ENCODE data around the gene SST. TPM values are rescaled to one million over a fixed set of nuclear protein-coding genes. Genes with fewer than 3 reads are reported as not detected.

Gene SST
- total and polyA plus RNA-seq, 10 of the 15 experiments (the other 5 are each of a cell fraction or from before 2014, with no cell fraction given): 0.35 to 0.38 TPM; not detected in 8

GRCh38 chr3:187639927-187640568 lies 30.1 kb downstream of the SST start (continued):
- TF ChIP-seq STAT3 (IDR thresholded peaks at IDR 0.05; ENCODE audit: low read depth, low read length) (no peak), PAX5 (IDR thresholded peaks at IDR 0.05; ENCODE audit: borderline replicate concordance, low read depth, low read length) (no peak), CUX1 (IDR thresholded peaks at IDR 0.05; ENCODE audit: insufficient replicate concordance, low read depth, low read length) (no peak)

- Histone ChIP-seq H3K4me1 (ENCODE audit: control insufficient read depth, insufficient read depth, low read length) (no peaks in the 10 kb centered on the region), H3K9me3 (replicated peaks; ENCODE audit: control insufficient read depth, insufficient read depth, low read length) (no peaks in the 10 kb centered on the region; the same call in 2 of the 3 replicates), H3K36me3 (ENCODE audit: control insufficient read depth in 2 of 2, insufficient read depth in 2 of 2, low read length in 1 of 2) (no peaks in the 10 kb centered on the region), H4K20me1 (ENCODE audit: control insufficient read depth, insufficient read depth) (no peaks in the 10 kb centered on the region), H3K27ac (ENCODE audit: control insufficient read depth, insufficient read depth) (no peak overlapping the region), H3K9ac (ENCODE audit: control insufficient read depth, insufficient read depth, low read length) (no peak overlapping the region), H3K27me3 (replicated peaks in 1 of 2; ENCODE audit: control insufficient read depth in 2 of 2, insufficient read depth in 2 of 2, low read length in 1 of 2) (no peaks in the 10 kb centered on the region; a peak in 2 of 4 replicates), H3K79me2 (ENCODE audit: control insufficient read depth, insufficient read depth, low read length) (no peaks in the 10 kb centered on the region), H3K4me3 (no peak overlapping the region), H2AFZ (ENCODE audit: control insufficient read depth, low read depth, low read length) (no peak overlapping the region), H3K4me2 (ENCODE audit: control insufficient read depth, insufficient read depth) (no peak overlapping the region)
- POLR2A ChIA-PET: no interaction called here
- intact Hi-C loops (cut with micrococcal nuclease; ENCODE audit: unreplicated experiment): no loop called here
- DNase-seq (ENCODE audit: low read depth, low spot score) (no peak), ATAC-seq (no peak), FAIRE-seq (no peak)
- CTCF ChIA-PET: interaction anchor here (1.0 to 1.3 kb wide), 2 partner anchors 21 to 318 kb away, joined by 4 read pairs; no protein-coding TSS in a partner anchor
- in situ Hi-C loops (cut with MboI): no loop called here
- RAD21 ChIA-PET (ENCODE audit: unreplicated experiment): no interaction called here
- no TSS peak for BruUV-seq (replicated peaks)
- SMC1A ChIA-PET (ENCODE audit: uncharacterized antibody, unreplicated experiment): no interaction called here
- no peak for TF ChIP-seq ZNF622 (IDR thresholded peaks at IDR 0.05)
- TF ChIP-seq JUNB (IDR thresholded peaks at IDR 0.05): no peak
- TF ChIP-seq SMC3 (IDR thresholded peaks at IDR 0.05; ENCODE audit: borderline replicate concordance, low read length): no peak
- no peak for TF ChIP-seq BCL3 (IDR thresholded peaks at IDR 0.05; ENCODE audit: borderline replicate concordance, insufficient read depth, low read depth, low read length, poor library complexity, severe bottlenecking)
- no peak for TF ChIP-seq EED (IDR thresholded peaks at IDR 0.05; ENCODE audit: low read depth)
- TF ChIP-seq IKZF2 (IDR thresholded peaks at IDR 0.05): no peak
- TF ChIP-seq SMARCA5 (IDR thresholded peaks at IDR 0.05): no peak
- no peak for TF ChIP-seq TARDBP (IDR thresholded peaks at IDR 0.05; ENCODE audit: borderline replicate concordance)
- no peak for TF ChIP-seq CBFB (IDR thresholded peaks at IDR 0.05; ENCODE audit: low read depth)
- no peak for TF ChIP-seq ZNF24 (IDR thresholded peaks at IDR 0.05)
- TF ChIP-seq TCF7 (IDR thresholded peaks at IDR 0.05; ENCODE audit: borderline replicate concordance): no peak
- no peak for TF ChIP-seq MEF2B (IDR thresholded peaks at IDR 0.05; ENCODE audit: partially characterized antibody, poor library complexity, severe bottlenecking)
- no peak for TF ChIP-seq ATF2 (IDR thresholded peaks at IDR 0.05; ENCODE audit: low read length)
- no peak for TF ChIP-seq CHD4 (IDR thresholded peaks at IDR 0.05)
These were observed 33.7 kb downstream of the SST start for GRCh38 chr3:187636528-187636927.

Data from GM12878 (cell line).